ENCODE data around the gene C11orf52.

The C11orf52 gene

DNA sequence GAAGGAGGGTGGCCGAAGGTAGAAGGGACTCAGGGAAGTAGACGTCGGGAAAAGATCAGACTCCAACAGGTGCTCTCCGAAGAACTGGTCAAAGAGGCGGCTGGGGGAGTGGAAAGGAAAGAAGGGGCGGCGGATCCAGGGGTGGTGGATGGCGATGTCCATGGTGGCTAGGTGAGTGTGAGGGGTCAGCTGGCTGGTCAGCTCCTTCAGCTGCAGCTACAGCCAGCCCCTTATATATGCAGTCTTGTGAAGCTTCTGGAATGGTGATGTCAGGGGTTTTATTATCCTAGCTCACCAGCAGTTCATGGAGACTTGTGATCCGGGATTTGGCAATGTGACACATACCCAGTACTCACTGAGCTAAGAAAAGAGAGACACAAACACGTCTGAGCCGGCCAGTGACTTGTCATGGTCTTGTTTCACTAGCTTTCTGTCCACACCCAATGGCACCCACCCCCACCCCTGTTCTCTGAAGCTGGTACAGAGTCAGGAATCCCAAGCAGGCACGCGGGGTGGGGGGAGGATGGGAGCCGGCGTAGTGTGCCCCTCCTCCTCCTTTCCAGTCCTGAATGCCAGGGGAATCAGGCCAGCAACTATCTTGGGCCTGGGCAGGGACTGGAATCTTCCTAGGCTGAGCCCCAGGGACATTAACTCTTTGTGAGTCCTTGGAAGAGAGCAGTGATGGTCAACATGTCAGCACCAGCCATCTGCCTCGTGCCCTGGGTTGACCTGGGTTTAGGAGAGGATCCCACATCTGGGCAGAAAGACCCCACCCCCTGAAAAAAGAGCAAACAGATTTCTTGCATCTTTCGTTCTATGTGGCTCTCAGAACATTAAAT is 6.9 kb upstream of the C11orf52 start, which contains the start of gene CRYAB:
Gene CRYAB, minus strand, starts transcription at position 208 of the 839 bp plus-strand sequence. Its CDS starts 46 bp downstream, at position 162.
- no peak for TF ChIP-seq CTCF (conservative IDR thresholded peaks at IDR 0.05; ENCODE audit: low read depth, low read length)
- no peak within 1 kb of the TSS for H3K4me2 ChIP-seq
- no peak within 1 kb of the TSS for H3K4me3 ChIP-seq (IDR thresholded peaks at IDR 0.05; ENCODE audit: insufficient read depth, low read depth, low read length)
- H3K9ac ChIP-seq, result no peak within 1 kb of the TSS
- H4K20me1 ChIP-seq (ENCODE audit: insufficient read depth), result no peaks in the 10 kb centered on the region
- no peaks in the 10 kb centered on the region for H3K27me3 ChIP-seq (ENCODE audit: insufficient read depth, low read depth)
- H3K79me2 ChIP-seq (ENCODE audit: insufficient read depth, low read depth), result no peaks in the 10 kb centered on the region
- no peak within 1 kb of the TSS for H2AFZ ChIP-seq (ENCODE audit: low read depth)
- no peaks in the 10 kb centered on the region for H3K36me3 ChIP-seq (ENCODE audit: insufficient read depth)
- no peak within 1 kb of the TSS for H3K27ac ChIP-seq
- H3K4me1 ChIP-seq (ENCODE audit: low read depth, poor library complexity, severe bottlenecking), result no peaks in the 10 kb centered on the region

GRCh38 chr11:111912535-111912934 is 6.2 kb upstream of the C11orf52 start, which contains the start of gene HSPB2:
TSS of gene HSPB2 (plus strand) at chr11:111912734. CDS start at chr11:111912830, 96 bp downstream.
- H3K9ac ChIP-seq, result no peak within 1 kb of the TSS
- no peaks in the 10 kb centered on the region for H3K27me3 ChIP-seq (ENCODE audit: insufficient read depth, low read depth)
- no peaks in the 10 kb centered on the region for H3K36me3 ChIP-seq (ENCODE audit: insufficient read depth)
- H3K4me3 ChIP-seq (IDR thresholded peaks at IDR 0.05; ENCODE audit: insufficient read depth, low read depth, low read length), result no peak within 1 kb of the TSS
- no peak within 1 kb of the TSS for H3K27ac ChIP-seq
- H3K79me2 ChIP-seq (ENCODE audit: insufficient read depth, low read depth), result no peaks in the 10 kb centered on the region
- H2AFZ ChIP-seq (ENCODE audit: low read depth), result no peak within 1 kb of the TSS
- H3K4me1 ChIP-seq (ENCODE audit: low read depth, poor library complexity, severe bottlenecking), result no peaks in the 10 kb centered on the region
- no peak within 1 kb of the TSS for H3K4me2 ChIP-seq
- TF ChIP-seq CTCF (conservative IDR thresholded peaks at IDR 0.05; ENCODE audit: low read depth, low read length), result no peak
- H4K20me1 ChIP-seq (ENCODE audit: insufficient read depth), result no peaks in the 10 kb centered on the region

DNA sequence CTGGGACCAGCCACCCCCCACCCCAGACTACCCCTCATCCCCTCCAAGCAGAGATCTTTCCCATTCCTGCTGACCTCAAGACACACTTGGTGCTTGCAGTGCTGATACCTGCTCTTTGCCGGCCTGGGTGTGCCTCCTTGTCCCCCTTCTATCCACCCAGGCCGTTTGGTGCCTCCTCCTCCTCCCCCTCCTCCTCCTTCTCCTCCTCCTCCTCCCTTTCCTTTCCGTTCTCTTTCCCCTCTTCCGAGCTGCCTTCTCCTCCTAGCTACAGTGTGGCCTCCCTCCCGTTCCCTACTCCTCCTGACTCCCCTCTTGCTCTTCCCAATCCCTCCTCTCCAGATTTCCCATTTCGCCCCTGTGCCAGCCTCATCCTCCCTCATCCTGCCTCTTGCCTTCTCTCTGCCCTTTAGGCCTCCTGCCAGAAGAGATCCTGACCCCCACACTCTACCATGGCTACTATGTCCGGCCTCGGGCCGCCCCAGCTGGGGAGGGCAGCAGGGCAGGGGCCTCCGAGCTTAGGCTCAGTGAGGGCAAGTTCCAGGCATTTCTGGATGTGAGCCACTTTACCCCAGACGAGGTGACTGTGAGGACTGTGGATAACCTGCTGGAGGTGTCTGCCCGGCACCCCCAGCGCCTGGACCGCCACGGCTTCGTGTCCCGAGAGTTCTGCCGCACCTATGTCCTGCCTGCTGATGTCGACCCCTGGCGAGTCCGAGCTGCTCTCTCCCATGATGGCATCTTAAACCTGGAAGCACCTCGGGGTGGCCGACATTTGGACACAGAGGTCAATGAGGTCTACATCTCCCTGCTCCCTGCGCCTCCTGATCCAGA is 5.5 kb upstream of the C11orf52 start:
- TF ChIP-seq CTCF (conservative IDR thresholded peaks at IDR 0.05; ENCODE audit: low read depth, low read length), result no peak
- Histone ChIP-seq H3K4me3 (IDR thresholded peaks at IDR 0.05; ENCODE audit: insufficient read depth, low read depth, low read length) (no peak overlapping the region), H4K20me1 (ENCODE audit: insufficient read depth) (no peaks in the 10 kb centered on the region), H3K36me3 (ENCODE audit: insufficient read depth) (no peaks in the 10 kb centered on the region), H3K27ac (no peak overlapping the region), H3K27me3 (ENCODE audit: insufficient read depth, low read depth) (no peaks in the 10 kb centered on the region), H3K9ac (no peak overlapping the region), H2AFZ (ENCODE audit: low read depth) (no peak overlapping the region), H3K79me2 (ENCODE audit: insufficient read depth, low read depth) (no peaks in the 10 kb centered on the region), H3K4me2 (no peak overlapping the region), H3K4me1 (ENCODE audit: low read depth, poor library complexity, severe bottlenecking) (peaks cover 5% of the 10 kb centered on the region)

GRCh38 chr11:111913997-111914396 is 4.7 kb upstream of the C11orf52 start:
- H3K36me3 ChIP-seq (ENCODE audit: insufficient read depth), result no peaks in the 10 kb centered on the region
- H3K27ac ChIP-seq, result no peak overlapping the region
- TF ChIP-seq CTCF (conservative IDR thresholded peaks at IDR 0.05; ENCODE audit: low read depth, low read length), result no peak
- H2AFZ ChIP-seq (ENCODE audit: low read depth), result no peak overlapping the region
- peaks cover 11% of the 10 kb centered on the region for H3K4me1 ChIP-seq (ENCODE audit: low read depth, poor library complexity, severe bottlenecking)
- no peaks in the 10 kb centered on the region for H3K79me2 ChIP-seq (ENCODE audit: insufficient read depth, low read depth)
- H3K4me2 ChIP-seq, result no peak overlapping the region
- no peaks in the 10 kb centered on the region for H3K27me3 ChIP-seq (ENCODE audit: insufficient read depth, low read depth)
- H3K9ac ChIP-seq, result no peak overlapping the region
- no peak overlapping the region for H3K4me3 ChIP-seq (IDR thresholded peaks at IDR 0.05; ENCODE audit: insufficient read depth, low read depth, low read length)
- H4K20me1 ChIP-seq (ENCODE audit: insufficient read depth), result no peaks in the 10 kb centered on the region

All from KMS-11 (cell line).